Raji (cell line): ENCODE results near the gene NVL.

Experiments used
- POLR2A ChIP-seq: IDR thresholded peaks from 2 replicates; pipeline ENCODE4 v1.6.1; 2011; ENCODE audit warnings: low read depth, low read length, control low read depth; ENCODE audit not compliant: insufficient read depth

NVL gene

DNA sequence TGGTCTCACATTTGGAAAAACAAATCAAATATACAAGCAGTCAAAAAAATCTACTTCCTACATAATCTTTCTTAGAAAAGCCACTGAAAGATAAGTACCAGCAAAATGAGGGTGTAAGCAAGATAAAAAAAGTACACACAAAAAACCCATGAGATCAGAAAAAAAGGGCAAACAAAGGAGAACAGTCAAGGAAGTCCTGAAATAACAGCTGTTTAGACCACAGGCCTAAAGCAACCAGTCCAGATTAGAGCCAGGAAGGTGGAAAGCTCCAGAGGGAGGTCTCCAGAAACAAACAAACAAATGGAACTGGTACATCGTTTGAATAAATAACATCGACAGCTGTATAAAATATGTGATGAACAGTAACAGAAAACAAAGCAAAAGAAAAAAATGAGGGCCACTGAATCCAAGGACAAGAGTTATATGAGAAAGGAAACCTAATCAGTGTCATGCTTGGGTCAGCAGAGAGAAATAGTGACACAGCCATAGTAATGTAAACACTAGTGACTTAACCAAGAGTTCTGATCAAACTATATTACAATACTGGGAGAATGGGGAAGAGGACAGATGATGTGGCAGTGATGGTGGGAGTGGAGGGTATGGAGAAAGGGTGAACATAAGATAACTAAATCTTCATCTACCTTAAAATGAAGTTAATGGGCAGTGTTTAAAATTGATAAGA is 67.5 kb downstream of the NVL start:
- no peak for TF ChIP-seq POLR2A

GRCh38 chr1:224259986-224260385 is 70.0 kb downstream of the NVL start:
- no peak for TF ChIP-seq POLR2A

- no peak for TF ChIP-seq POLR2A
Observed at GRCh38 chr1:224258351-224258750, 71.6 kb downstream of the NVL start.

DNA sequence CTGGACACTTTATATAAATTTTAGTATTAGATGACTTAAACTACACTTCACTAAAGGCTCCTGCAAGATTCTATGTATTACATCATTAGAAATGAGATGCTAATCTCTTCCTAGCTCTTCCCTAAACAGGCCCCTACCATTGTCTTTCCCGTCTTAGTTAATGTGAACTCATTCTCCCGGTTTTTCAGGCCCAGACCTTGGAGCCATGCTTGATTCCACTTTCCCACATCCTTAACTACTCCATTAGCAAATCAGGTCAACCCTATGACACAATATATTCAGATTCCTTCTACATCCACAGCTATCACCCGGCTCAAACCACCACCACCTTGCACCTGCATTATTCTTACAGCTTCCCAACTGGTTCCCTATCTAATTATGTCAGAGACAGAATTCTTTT is 73.3 kb downstream of the NVL start:
- no peak for TF ChIP-seq POLR2A

GRCh38 chr1:224253721-224254120 is 76.3 kb downstream of the NVL start:
- TF ChIP-seq POLR2A, result no peak

DNA sequence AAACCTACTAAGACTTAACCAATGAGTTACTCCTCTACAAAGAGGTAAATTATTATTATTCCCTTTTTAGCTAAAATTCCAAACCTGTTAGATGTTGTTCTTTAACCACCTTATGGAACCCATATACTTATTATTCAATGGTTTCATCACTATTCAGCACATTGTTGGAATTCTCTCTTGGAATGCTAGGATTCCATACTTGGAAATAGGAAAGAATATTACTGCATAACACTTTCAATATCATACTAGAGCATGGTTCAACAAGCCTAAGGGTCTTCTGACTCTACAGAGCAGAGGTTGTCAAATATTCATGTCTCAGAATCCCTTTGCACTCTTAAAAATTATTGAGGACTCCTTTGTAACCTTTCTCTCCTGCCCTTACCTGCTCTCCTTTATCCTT is 77.5 kb downstream of the NVL start:
- TF ChIP-seq POLR2A, result no peak

GRCh38 chr1:224251741-224252146 is 78.2 kb downstream of the NVL start:
- TF ChIP-seq POLR2A, result no peak

- no peak for TF ChIP-seq POLR2A
Observed at GRCh38 chr1:224245188-224245587, 84.8 kb downstream of the NVL start.

GRCh38 chr1:224238756-224239155 is 91.2 kb downstream of the NVL start:
- no peak for TF ChIP-seq POLR2A

DNA sequence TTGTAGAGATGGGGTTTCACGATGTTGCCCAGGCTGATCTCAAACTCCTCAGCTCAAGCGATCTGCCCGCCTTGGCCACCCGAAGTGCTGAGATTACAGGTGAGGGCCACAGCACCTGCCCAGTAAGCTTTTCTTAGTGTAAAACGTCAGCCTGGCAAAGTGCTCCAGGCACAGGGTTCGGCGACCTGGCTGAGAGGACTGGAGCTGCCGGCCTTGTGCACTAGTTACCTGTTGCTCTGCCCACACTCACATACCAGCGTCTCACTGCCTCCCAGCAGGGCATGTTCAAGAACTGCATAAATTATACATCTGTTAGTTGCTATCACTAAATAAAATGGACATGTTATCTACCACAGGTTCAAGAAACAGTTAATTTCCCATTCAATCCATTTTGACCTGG is 91.8 kb downstream of the NVL start:
- TF ChIP-seq POLR2A, result no peak

GRCh38 chr1:224237119-224237881 is 92.7 kb downstream of the NVL start:
- TF ChIP-seq POLR2A, result no peak

DNA sequence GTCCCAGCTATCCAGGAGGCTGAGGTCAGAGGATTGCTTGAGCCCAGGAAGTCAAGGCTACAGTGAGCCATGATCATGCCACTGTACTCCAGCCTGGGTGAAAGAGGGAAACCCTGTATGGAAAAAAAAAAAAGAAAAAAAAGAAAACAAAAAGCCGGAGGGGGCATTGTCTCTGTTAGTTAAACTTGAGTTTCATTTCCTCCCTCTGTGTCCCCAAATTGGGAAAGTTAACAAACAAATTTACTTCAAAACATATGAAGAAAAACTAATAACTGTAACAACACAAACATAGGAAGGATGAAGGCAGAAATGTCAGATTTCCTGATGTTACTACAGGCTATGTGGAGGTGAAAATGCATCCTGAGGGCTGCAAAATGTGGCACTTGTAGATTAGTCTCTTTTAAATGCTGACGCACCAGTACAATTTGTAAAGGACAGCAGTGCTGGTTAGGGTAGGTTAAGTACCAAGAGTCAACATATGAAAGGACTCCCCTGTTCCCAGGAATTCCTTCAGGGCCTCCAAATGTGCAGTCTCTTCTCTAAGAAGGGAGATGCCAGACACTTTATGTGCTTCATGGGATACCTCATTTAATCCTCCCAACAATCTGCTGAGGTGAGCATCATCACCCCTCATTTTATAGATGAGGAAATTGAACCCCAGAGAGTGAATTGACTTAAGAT is 94.0 kb downstream of the NVL start:
- TF ChIP-seq POLR2A, result no peak

GRCh38 chr1:224234017-224234416 is 96.0 kb downstream of the NVL start:
- no peak for TF ChIP-seq POLR2A

- TF ChIP-seq POLR2A, result no peak
Observed at GRCh38 chr1:224226849-224227502, 103.0 kb downstream of the NVL start.

DNA sequence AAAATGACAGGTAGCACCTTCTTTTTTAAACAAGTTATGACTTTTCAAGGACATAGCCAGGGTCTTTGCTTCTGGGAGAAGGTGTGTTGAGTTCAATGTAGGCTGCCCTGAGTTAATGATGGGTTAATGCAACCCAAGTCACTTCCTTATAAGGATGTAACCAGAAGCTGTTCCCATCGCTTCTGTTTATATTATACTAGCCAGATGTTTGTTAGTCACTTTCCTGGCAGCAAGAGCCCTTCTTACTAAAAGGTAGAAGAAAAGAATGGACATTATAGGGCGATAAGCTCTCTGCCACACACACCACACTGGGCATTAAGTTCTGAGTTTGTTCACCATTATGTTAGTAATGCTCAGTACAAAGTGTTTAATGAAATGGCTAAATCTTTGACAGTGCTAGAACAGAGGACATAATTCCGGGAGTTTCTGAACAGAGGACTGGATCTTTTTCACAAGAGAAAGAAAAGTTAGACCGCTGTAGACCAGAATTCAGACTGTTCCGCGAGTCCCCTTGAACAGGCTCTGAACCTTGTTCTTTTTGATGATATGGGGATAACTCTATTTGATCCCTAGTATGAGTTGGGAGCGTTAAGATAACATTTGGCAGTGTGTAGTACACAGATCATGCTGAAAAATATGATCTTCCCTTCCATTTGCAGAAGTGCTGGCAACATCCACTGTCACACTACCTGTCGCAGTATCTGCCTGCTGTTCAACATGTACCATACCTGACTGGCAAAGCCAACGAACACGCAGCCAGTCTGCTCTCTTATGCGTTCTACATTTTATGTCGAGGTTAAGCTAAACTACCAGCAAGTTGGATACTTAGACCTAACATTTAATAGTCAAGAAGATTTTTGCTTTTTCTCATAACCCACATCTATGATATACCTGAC is 105.9 kb downstream of the NVL start:
- no peak for TF ChIP-seq POLR2A

DNA sequence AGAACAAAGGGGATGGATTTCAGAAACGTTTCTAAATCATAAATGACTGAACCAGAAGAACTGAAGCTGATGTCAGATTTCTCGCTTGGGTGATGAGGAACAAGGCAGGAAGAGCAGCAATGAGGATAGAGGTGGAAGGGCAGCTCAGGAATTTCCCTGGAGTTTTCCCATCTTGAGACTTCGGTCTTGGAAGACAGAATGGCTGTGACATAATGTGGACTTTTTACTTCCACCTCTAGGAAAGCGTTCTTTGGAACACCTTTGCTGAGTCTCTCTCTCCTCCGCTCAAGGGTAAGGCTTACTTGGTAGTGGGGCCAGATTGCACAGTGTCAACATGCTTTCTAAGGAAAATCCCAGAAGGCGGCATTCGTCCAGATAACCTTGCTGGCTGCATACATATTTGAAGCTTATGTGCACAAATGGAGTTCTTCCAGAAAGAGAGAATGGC is 110.3 kb downstream of the NVL start:
- no peak for TF ChIP-seq POLR2A
